SK-N-SH treated with all-trans-retinoic acid at 6 μM for 48 hours (cell line): ENCODE data around the gene RBM38.

Source experiments
- ATAC-seq: fragments of 200-7000 bp; cut with Tn5 transposase; 3 replicates; pipeline ENCODE4 v1.9.1; 2020; ENCODE audit warnings: mild to moderate bottlenecking, moderate library complexity
- ARNTL ChIP-seq: fragments of 450-650 bp; formaldehyde crosslinking; IDR thresholded peaks from 2 replicates; pipeline ENCODE4 v1.5.0; 2020; ENCODE audit warnings: low read depth, mild to moderate bottlenecking, moderate library complexity, borderline replicate concordance
- BACH2 ChIP-seq: fragments of 250-450 bp; sonication (Bioruptor Pico); IDR thresholded peaks from 2 replicates; pipeline ENCODE4 v1.9.0; 2021; ENCODE audit warnings: mild to moderate bottlenecking, borderline replicate concordance
- CREB5 ChIP-seq: fragments of 250-450 bp; sonication (Bioruptor Pico); IDR thresholded peaks from 2 replicates; pipeline ENCODE4 v1.5.1; 2020; ENCODE audit warnings: low read depth, mild to moderate bottlenecking, moderate library complexity
- ESRRG ChIP-seq: fragments of 250-450 bp; sonication (Bioruptor Pico); IDR thresholded peaks from 2 replicates; pipeline ENCODE4 v1.6.1; 2021; ENCODE audit warnings: mild to moderate bottlenecking
- GLIS3 ChIP-seq: fragments of 250-450 bp; sonication (Bioruptor Pico); IDR thresholded peaks from 2 replicates; pipeline ENCODE4 v1.5.0; 2020; ENCODE audit warnings: mild to moderate bottlenecking, moderate library complexity
- ISL1 ChIP-seq: fragments of 250-450 bp; sonication (Bioruptor Pico); IDR thresholded peaks from 2 replicates; pipeline ENCODE4 v2.1.2; 2022; ENCODE audit warnings: mild to moderate bottlenecking, moderate library complexity
- OSR1 ChIP-seq: fragments of 250-450 bp; sonication (Bioruptor Pico); IDR thresholded peaks from 2 replicates; pipeline ENCODE4 v1.8.0; 2022; ENCODE audit warnings: moderate library complexity, mild to moderate bottlenecking, inconsistent platforms
- PATZ1 ChIP-seq: fragments of 250-450 bp; sonication (Bioruptor Pico); IDR thresholded peaks from 2 replicates; pipeline ENCODE4 v1.8.0; 2020; ENCODE audit warnings: mild to moderate bottlenecking, moderate library complexity, borderline replicate concordance
- POU6F1 ChIP-seq: fragments of 250-450 bp; sonication (Bioruptor Pico); IDR thresholded peaks from 2 replicates; pipeline ENCODE4 v1.8.0; 2021; ENCODE audit warnings: low read depth, mild to moderate bottlenecking, moderate library complexity, borderline replicate concordance
- PPARA ChIP-seq: fragments of 250-450 bp; sonication (Bioruptor Pico); IDR thresholded peaks from 2 replicates; pipeline ENCODE4 v1.5.0; 2020; ENCODE audit warnings: mild to moderate bottlenecking, borderline replicate concordance
- RARB ChIP-seq: fragments of 250-450 bp; sonication (Bioruptor Pico); IDR thresholded peaks from 2 replicates; pipeline ENCODE4 v1.8.0; 2021; ENCODE audit warnings: mild to moderate bottlenecking, moderate library complexity
- SNAI2 ChIP-seq: fragments of 250-450 bp; sonication (Bioruptor Pico); IDR thresholded peaks from 2 replicates; pipeline ENCODE4 v1.5.0; 2020; ENCODE audit warnings: mild to moderate bottlenecking, moderate library complexity
- TCF4 ChIP-seq: fragments of 250-450 bp; sonication (Bioruptor Pico); IDR thresholded peaks from 2 replicates; pipeline ENCODE4 v1.8.0; 2021; ENCODE audit warnings: mild to moderate bottlenecking, moderate library complexity, borderline replicate concordance
- TOX ChIP-seq: fragments of 250-450 bp; sonication (Bioruptor Pico); IDR thresholded peaks from 2 replicates; pipeline ENCODE4 v1.8.0; 2021; ENCODE audit warnings: mild to moderate bottlenecking, moderate library complexity, borderline replicate concordance
- ZC3H10 ChIP-seq: fragments of 250-450 bp; sonication (Bioruptor Pico); IDR thresholded peaks from 2 replicates; pipeline ENCODE4 v1.5.1; 2021; ENCODE audit warnings: mild to moderate bottlenecking, moderate library complexity
- ZFP3 ChIP-seq: fragments of 250-450 bp; sonication (Bioruptor Pico); IDR thresholded peaks from 2 replicates; pipeline ENCODE4 v1.5.0; 2020; ENCODE audit warnings: mild to moderate bottlenecking, moderate library complexity
- ZFP30 ChIP-seq: fragments of 450-650 bp; formaldehyde crosslinking; IDR thresholded peaks from 2 replicates; pipeline ENCODE4 v1.5.0; 2022; ENCODE audit warnings: mild to moderate bottlenecking, moderate library complexity
- ZNF565 ChIP-seq: fragments of 450-650 bp; formaldehyde crosslinking; conservative IDR thresholded peaks from 2 replicates; pipeline ENCODE4 v1.5.0; 2020; ENCODE audit warnings: low read depth, mild to moderate bottlenecking, moderate library complexity
- ZNF70 ChIP-seq: fragments of 450-650 bp; formaldehyde crosslinking; IDR thresholded peaks from 2 replicates; pipeline ENCODE4 v1.5.0; 2020; ENCODE audit warnings: mild to moderate bottlenecking, moderate library complexity

Gene RBM38

GRCh38 chr20:57381596-57382503 lies 9.3 kb upstream of the RBM38 start (continued):
- TF ChIP-seq POU6F1 (no peak), ARNTL (CRISPR knock-in tag) (no peak), TOX (CRISPR knock-in tag) (no peak)
- TF ChIP-seq, all 23 proteins: peak for 0

GRCh38 chr20:57382516-57382915 lies 8.7 kb upstream of the RBM38 start:
- TF ChIP-seq OSR1 (CRISPR knock-in tag), result no peak
- TF ChIP-seq PATZ1 (CRISPR knock-in tag), result no peak
- no peak for ATAC-seq

GRCh38 chr20:57383447-57384347 lies 7.5 kb upstream of the RBM38 start:
- no peak for ATAC-seq

GRCh38 chr20:57384486-57384885 lies 6.7 kb upstream of the RBM38 start:
- TF ChIP-seq ZC3H10 (CRISPR knock-in tag) (no peak), OSR1 (CRISPR knock-in tag) (no peak), ZNF70 (no peak), ESRRG (CRISPR knock-in tag) (no peak), ZNF565 (no peak), TCF4 (no peak), PPARA (no peak), RARB (CRISPR knock-in tag) (no peak), ISL1 (CRISPR knock-in tag) (no peak), BACH2 (no peak)
- ATAC-seq, result no peak

More at GRCh38 chr20:57383447-57384347, 7.5 kb upstream of the RBM38 start:
- TF ChIP-seq SNAI2 (CRISPR knock-in tag), result no peak
- TF ChIP-seq, all 23 proteins: peak for 0

GRCh38 chr20:57384953-57385761 lies 6.0 kb upstream of the RBM38 start:
- TF ChIP-seq SNAI2 (CRISPR knock-in tag) (no peak), CREB5 (no peak), OSR1 (CRISPR knock-in tag) (no peak), RARB (CRISPR knock-in tag) (no peak), ZNF70 (no peak), ZFP3 (CRISPR knock-in tag) (no peak), PPARA (no peak), ESRRG (CRISPR knock-in tag) (no peak), GLIS3 (CRISPR knock-in tag) (no peak), ISL1 (CRISPR knock-in tag) (no peak), ZFP30 (CRISPR knock-in tag) (no peak), TCF4 (no peak), POU6F1 (no peak)
- ATAC-seq, result no peak
